Measurements from ENCODE around the gene PGS1.

Gene PGS1

GRCh38 chr17:78369791-78370381 is 8.6 kb upstream of the PGS1 start:
- Histone ChIP-seq H3K36me3 (replicated peaks) (no peaks in the 10 kb centered on the region), H3K27me3 (replicated peaks) (no peaks in the 10 kb centered on the region), H3K27ac (no peak overlapping the region), H3K4me3 (ENCODE audit: low read depth, low read length) (no peak overlapping the region)
- in situ Hi-C loops (cut with HindIII; ENCODE audit: low pct_ligation_motif_present, low sequenced_read_pairs) = no loop called here
- DNase-seq = no peak
- TF ChIP-seq CTCF (IDR thresholded peaks at IDR 0.05; ENCODE audit: low read depth, low read length, missing control alignments) = no peak

GRCh38 chr17:78371056-78371455 is 7.4 kb upstream of the PGS1 start:
- Histone ChIP-seq H3K36me3 (replicated peaks) (no peaks in the 10 kb centered on the region), H3K27ac (no peak overlapping the region), H3K27me3 (replicated peaks) (no peaks in the 10 kb centered on the region), H3K4me3 (ENCODE audit: low read depth, low read length) (no peak overlapping the region)
- no peak for TF ChIP-seq CTCF (IDR thresholded peaks at IDR 0.05; ENCODE audit: low read depth, low read length, missing control alignments)
- DNase-seq = no peak
- in situ Hi-C loops (cut with HindIII; ENCODE audit: low pct_ligation_motif_present, low sequenced_read_pairs) = no loop called here

- H3K27ac ChIP-seq = no peak overlapping the region
- no peaks in the 10 kb centered on the region for H3K27me3 ChIP-seq (replicated peaks)
- H3K36me3 ChIP-seq (replicated peaks) = no peaks in the 10 kb centered on the region
- TF ChIP-seq CTCF (IDR thresholded peaks at IDR 0.05; ENCODE audit: low read depth, low read length, missing control alignments) = no peak
- no peak for DNase-seq
- no peak overlapping the region for H3K4me3 ChIP-seq (ENCODE audit: low read depth, low read length)
- in situ Hi-C loops (cut with HindIII; ENCODE audit: low pct_ligation_motif_present, low sequenced_read_pairs) = no loop called here
These were observed 5.6 kb upstream of the PGS1 start for GRCh38 chr17:78372841-78373240.

- Histone ChIP-seq H3K27me3 (replicated peaks) (no peaks in the 10 kb centered on the region), H3K4me3 (ENCODE audit: low read depth, low read length) (no peak overlapping the region), H3K27ac (peak overlapping the region; percentile 94), H3K36me3 (replicated peaks) (no peaks in the 10 kb centered on the region)
- no peak for DNase-seq
- in situ Hi-C loops (cut with HindIII; ENCODE audit: low pct_ligation_motif_present, low sequenced_read_pairs) = no loop called here
- TF ChIP-seq CTCF (IDR thresholded peaks at IDR 0.05; ENCODE audit: low read depth, low read length, missing control alignments) = no peak
These were observed 4.3 kb upstream of the PGS1 start for GRCh38 chr17:78374189-78374588.

- in situ Hi-C loops (cut with HindIII; ENCODE audit: low pct_ligation_motif_present, low sequenced_read_pairs) = no loop called here
- no peak for TF ChIP-seq CTCF (IDR thresholded peaks at IDR 0.05; ENCODE audit: low read depth, low read length, missing control alignments)
- peak; percentile 68 for DNase-seq
These were observed 3.7 kb upstream of the PGS1 start for GRCh38 chr17:78374631-78375274.

More at GRCh38 chr17:78374631-78375274, 3.7 kb upstream of the PGS1 start:
- peak overlapping the region; percentile 94 for H3K27ac ChIP-seq
- H3K27me3 ChIP-seq (replicated peaks) = no peaks in the 10 kb centered on the region
- H3K36me3 ChIP-seq (replicated peaks) = no peaks in the 10 kb centered on the region
- H3K4me3 ChIP-seq (ENCODE audit: low read depth, low read length) = no peak overlapping the region

Data from brain microvascular endothelial cell (primary cell).